NT2/D1 (cell line): ENCODE data around the gene CD3G.

Source experiments
- DNase-seq: peaks from one replicate; pipeline ENCODE4 v3.0.0-alpha.2; 2011; ENCODE audit warnings: low read depth, low spot score
- H3K27me3 ChIP-seq: 2 replicates; pipeline ENCODE4 v1.6.0; 2011; ENCODE audit warnings: mild to moderate bottlenecking; ENCODE audit not compliant: insufficient read length, insufficient read depth
- H3K36me3 ChIP-seq: 2 replicates; pipeline ENCODE4 v1.6.1; 2011; ENCODE audit warnings: mild to moderate bottlenecking, low read length, mixed read lengths; ENCODE audit not compliant: insufficient read depth, insufficient read length
- H3K4me1 ChIP-seq: 2 replicates; pipeline ENCODE4 v1.5.1; 2011; ENCODE audit not compliant: insufficient read depth, insufficient read length
- H3K4me3 ChIP-seq: 2 replicates; pipeline ENCODE4 v1.5.1; 2011; ENCODE audit warnings: low read depth; ENCODE audit not compliant: insufficient read length
- H3K9ac ChIP-seq: 2 replicates; pipeline ENCODE4 v1.6.0; 2011; ENCODE audit warnings: low read depth; ENCODE audit not compliant: insufficient read length
- H3K9me3 ChIP-seq: 2 replicates; pipeline ENCODE4 v1.5.1; 2011; ENCODE audit warnings: mild to moderate bottlenecking, low read length; ENCODE audit not compliant: insufficient read depth
- SUZ12 ChIP-seq: IDR thresholded peaks from 2 replicates; pipeline ENCODE4 v1.6.1; 2011; ENCODE audit not compliant: insufficient read length, insufficient read depth; ENCODE audit errors: extremely low read depth
- YY1 ChIP-seq: IDR thresholded peaks from 2 replicates; pipeline ENCODE4 v1.6.1; 2011; ENCODE audit not compliant: insufficient read length, insufficient read depth
- ZNF274 ChIP-seq: IDR thresholded peaks from 2 replicates; pipeline ENCODE4 v1.6.1; 2011; ENCODE audit warnings: mild to moderate bottlenecking, low read depth, low read length

CD3G gene

DNA sequence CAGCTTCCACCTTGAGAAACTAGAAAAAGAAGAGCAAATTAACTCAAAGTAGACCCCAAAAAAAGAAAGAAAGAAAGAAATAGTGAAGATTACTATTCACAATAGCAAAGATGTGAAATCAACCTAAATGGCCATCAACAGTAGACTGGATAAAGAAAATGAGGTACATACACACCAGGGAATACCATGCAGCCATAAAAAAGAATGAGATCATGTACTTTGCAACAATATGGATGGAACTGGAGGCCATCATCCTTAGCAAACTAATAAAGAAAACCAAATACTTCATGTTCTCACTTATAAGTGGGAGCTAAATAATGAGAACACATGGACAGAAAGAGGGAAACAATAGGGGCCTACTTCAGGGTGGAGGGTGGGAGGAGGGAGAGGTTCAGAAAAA is 15.4 kb upstream of the CD3G start:
- Histone ChIP-seq H3K4me3 (no peak overlapping the region), H3K4me1 (no peaks in the 10 kb centered on the region), H3K9ac (no peak overlapping the region), H3K9me3 (peaks cover 6% of the 10 kb centered on the region; the same call in 1 of the 2 replicates), H3K36me3 (no peaks in the 10 kb centered on the region), H3K27me3 (no peaks in the 10 kb centered on the region)
- TF ChIP-seq SUZ12 (no peak), ZNF274 (no peak), YY1 (no peak)
- DNase-seq: no peak

DNA sequence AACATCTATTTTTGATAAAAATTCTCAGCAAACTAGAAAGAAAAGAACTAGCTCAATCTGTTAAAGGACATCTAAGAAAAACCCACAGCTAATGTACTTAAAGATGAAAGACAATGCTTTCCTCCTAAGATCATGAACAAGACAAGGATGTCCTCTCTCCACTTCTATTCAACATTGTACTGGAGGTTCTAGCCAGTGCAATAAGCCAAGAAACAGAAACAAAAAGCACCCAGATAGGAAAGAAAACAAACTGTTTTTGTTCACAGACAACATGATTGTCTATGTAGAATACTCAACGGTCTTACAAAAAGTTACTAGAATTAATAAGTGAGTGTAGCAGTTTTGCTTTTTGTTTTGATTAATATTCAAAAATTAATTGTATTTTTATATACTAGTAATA is 9.4 kb upstream of the CD3G start:
- H3K27me3 ChIP-seq: no peaks in the 10 kb centered on the region
- H3K4me3 ChIP-seq: no peak overlapping the region
- DNase-seq: no peak
- H3K9me3 ChIP-seq: peaks cover 6% of the 10 kb centered on the region; the same call in 1 of the 2 replicates
- TF ChIP-seq SUZ12 (no peak), ZNF274 (no peak), YY1 (no peak)
- no peaks in the 10 kb centered on the region for H3K36me3 ChIP-seq
- H3K4me1 ChIP-seq: no peaks in the 10 kb centered on the region
- H3K9ac ChIP-seq: no peak overlapping the region

DNA sequence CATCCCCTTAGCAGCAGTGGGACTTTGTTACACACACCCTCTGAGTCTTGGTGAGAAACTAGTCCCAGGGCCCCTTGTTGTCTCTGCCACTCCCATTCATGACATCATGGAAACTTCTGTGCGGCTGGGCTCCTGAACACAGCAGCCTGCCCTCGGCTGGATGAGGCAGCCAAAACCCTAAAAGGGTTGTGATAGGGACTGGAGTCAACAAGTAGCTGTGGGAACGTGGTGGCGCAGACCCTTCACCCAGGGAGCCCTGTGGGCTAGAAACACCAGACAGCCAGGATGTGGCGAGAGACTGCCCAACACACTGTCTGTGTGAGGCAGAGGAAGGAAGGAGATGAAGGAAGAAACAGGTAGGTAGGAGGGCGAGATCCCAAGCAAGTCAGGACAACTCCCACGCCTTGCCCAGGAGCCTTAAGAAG is 5.5 kb upstream of the CD3G start:
- TF ChIP-seq SUZ12: no peak
- no peak for TF ChIP-seq YY1
- TF ChIP-seq ZNF274: no peak
- Histone ChIP-seq H3K9ac (no peak overlapping the region), H3K9me3 (0 out of 2 replicates have a peak, but pooled peaks cover under 1% of the 10 kb centered on the region), H3K4me1 (no peaks in the 10 kb centered on the region), H3K4me3 (no peak overlapping the region), H3K27me3 (no peaks in the 10 kb centered on the region), H3K36me3 (no peaks in the 10 kb centered on the region)
- no peak for DNase-seq

DNA sequence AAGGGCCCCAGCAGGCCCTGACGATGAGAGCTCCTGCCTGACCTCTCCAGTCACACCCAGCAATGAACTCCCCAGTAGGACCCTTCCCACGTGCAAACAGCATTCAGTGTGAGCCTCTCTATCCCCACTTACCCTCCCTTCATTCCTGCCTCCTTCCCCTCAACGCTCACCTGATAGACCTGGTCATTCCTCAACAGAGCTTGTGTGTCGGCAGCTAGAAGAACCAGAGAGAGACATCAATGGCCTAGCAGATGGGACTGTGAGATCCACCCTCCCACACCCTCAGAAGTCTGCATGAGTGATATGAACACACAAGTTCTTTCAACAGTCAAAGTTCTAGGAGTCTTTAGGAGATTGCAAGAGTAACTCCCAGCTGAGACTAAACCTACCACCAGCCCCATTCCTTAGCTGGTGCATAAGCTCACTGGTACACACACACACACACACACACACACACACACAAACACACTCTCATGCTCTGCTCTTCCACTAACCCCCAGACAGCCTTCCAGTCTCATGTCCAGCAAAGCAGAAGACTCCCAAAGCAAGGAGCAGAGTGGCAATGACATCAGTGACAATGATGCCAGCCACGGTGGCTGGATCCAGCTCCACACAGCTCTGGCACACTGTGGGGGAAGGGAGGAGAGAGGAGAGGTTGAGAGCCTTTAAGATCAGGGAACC is 4.7 kb upstream of the CD3G start:
- Histone ChIP-seq H3K9ac (no peak overlapping the region), H3K9me3 (no peaks in the 10 kb centered on the region), H3K36me3 (no peaks in the 10 kb centered on the region), H3K27me3 (no peaks in the 10 kb centered on the region), H3K4me3 (no peak overlapping the region), H3K4me1 (no peaks in the 10 kb centered on the region)
- TF ChIP-seq SUZ12: no peak
- TF ChIP-seq YY1: no peak
- no peak for TF ChIP-seq ZNF274
- no peak for DNase-seq

DNA sequence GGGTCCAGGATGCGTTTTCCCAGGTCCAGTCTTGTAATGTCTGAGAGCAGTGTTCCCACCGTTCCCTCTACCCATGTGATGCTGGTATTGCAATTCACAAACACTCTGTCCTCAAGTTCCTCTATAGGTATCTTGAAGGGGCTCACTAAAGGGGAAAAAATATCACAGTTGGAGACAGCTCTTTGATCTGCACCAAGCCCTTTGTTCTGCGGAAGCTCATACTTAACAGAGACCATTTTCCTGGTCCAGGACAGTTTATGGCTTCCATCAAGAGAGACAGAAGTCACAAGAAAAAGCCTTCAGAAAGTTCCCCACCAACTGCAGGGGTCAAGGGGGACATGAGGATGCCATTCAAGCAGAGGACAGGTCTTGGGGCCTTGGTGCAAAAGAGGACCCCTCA is 3.7 kb upstream of the CD3G start:
- H3K9me3 ChIP-seq: no peaks in the 10 kb centered on the region
- DNase-seq: no peak
- H3K4me3 ChIP-seq: no peak overlapping the region
- no peaks in the 10 kb centered on the region for H3K4me1 ChIP-seq
- TF ChIP-seq SUZ12 (no peak), YY1 (no peak), ZNF274 (no peak)
- no peaks in the 10 kb centered on the region for H3K27me3 ChIP-seq
- H3K36me3 ChIP-seq: no peaks in the 10 kb centered on the region
- H3K9ac ChIP-seq: no peak overlapping the region

DNA sequence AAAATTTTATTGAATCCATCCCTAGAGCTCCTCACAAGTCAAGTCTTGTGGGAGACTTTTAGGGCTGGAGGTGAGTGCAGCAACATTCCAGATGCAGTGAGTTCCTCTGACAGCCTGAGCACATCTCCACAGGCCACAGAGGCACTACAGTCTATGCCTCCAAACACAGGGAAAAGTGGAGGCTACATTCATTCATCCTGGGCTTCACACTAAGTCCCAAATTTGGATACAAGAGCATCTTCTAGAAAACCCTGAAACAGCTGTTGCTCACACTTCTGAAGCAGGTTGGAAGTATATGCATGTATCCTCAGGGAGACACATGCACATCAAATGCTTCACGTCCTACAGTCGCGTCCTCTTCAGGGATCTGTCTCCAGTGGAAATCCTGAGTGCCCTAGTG is 2.9 kb upstream of the CD3G start:
- Histone ChIP-seq H3K36me3 (no peaks in the 10 kb centered on the region), H3K9ac (no peak overlapping the region), H3K4me3 (no peak overlapping the region), H3K4me1 (no peaks in the 10 kb centered on the region), H3K27me3 (no peaks in the 10 kb centered on the region), H3K9me3 (no peaks in the 10 kb centered on the region)
- TF ChIP-seq ZNF274 (no peak), YY1 (no peak), SUZ12 (no peak)
- DNase-seq: no peak

DNA sequence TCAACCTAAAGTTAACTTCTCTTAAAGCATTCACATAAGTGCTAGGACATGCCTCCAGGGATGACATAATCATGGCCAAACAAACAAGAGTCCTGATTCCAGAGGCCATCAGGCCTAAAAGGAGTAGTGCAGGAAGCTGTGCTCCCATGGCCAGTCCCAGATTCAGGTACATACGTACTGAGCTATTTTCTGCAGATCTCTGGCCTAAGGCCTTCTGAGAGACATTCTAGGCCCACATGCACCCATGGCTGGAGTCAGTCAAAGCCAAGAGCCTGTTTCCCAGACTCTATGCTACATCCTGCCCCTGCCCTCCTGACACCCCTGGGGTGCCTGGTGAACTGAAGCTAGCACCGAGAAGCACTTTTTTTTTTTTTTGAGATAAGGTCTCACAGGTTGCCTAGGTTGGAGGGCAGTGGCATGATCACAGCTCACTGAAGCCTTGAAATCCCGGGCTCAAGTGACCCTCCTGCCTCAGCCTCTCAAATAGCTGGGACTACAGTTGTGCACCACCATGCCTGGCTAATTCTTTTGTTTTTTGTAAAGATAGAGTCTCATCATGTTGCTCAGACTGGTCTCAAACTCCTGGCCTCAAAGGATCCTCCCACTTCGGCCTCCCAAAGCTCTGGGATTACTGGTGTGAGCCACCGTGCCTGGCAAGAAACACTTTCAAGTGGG is 2.2 kb upstream of the CD3G start:
- Histone ChIP-seq H3K4me3 (no peak overlapping the region), H3K9me3 (no peaks in the 10 kb centered on the region), H3K36me3 (no peaks in the 10 kb centered on the region), H3K9ac (no peak overlapping the region), H3K27me3 (no peaks in the 10 kb centered on the region), H3K4me1 (no peaks in the 10 kb centered on the region)
- DNase-seq: no peak
- TF ChIP-seq SUZ12: no peak
- TF ChIP-seq ZNF274: no peak
- no peak for TF ChIP-seq YY1
